Transverse colon (tissue), 4 donors: ENCODE results near the gene TMEFF1. TPM values are rescaled to one million over a fixed set of nuclear protein-coding genes. Genes with fewer than 3 reads are reported as not detected.

ENCODE experiments used
- DNase-seq: peaks from one replicate; pipeline ENCODE4 v3.0.0-alpha.2; 2019
- H3K27ac ChIP-seq, 4 donors: fragments of 200-600 bp; sonication (generic); 2 replicates each; pipeline ENCODE4 v1.5.1; 2016 to 2018; ENCODE audit warnings: inconsistent platforms in 4 of 4
- H3K27me3 ChIP-seq: fragments of 200-600 bp; sonication (generic); 2 replicates; pipeline ENCODE4 v1.5.1; 2017; ENCODE audit warnings: inconsistent platforms
- H3K36me3 ChIP-seq, 4 donors: fragments of 200-600 bp; sonication (generic); 2 replicates each; pipeline ENCODE4 v1.5.1; 2017 to 2019; ENCODE audit warnings: inconsistent platforms in 4 of 4
- H3K4me1 ChIP-seq, 4 donors: fragments of 200-600 bp; sonication (generic); 2 replicates each; pipeline ENCODE4 v1.5.1; 2017 to 2020; ENCODE audit warnings: inconsistent platforms in 4 of 4
- H3K4me3 ChIP-seq, 4 donors: fragments of 200-600 bp; sonication (generic); 1 replicate in 1 of 4; 2 replicates in 3 of 4; pipeline versions ENCODE4 v1.5.1 to v1.6.1; 2017 to 2019; ENCODE audit warnings: inconsistent platforms in 4 of 4
- H3K9me3 ChIP-seq, 2 donors: fragments of 200-600 bp; sonication (generic); 2 replicates each; pipeline ENCODE4 v1.5.1; 2017 to 2019; ENCODE audit warnings: inconsistent platforms in 2 of 2
- CTCF ChIP-seq, 5 experiments: fragments of 200-600 bp in 3 of 5; fragments of 450-650 bp in 2 of 5; sonication (generic) in 3 of 5; IDR thresholded peaks; 1 replicate in 2 of 5; 2 replicates in 3 of 5; pipeline ENCODE4 v1.5.1; 2016 to 2017; ENCODE audit warnings: antibody characterized with exemption in 5 of 5, inconsistent platforms in 3 of 5, mild to moderate bottlenecking in 2 of 5, moderate library complexity in 1 of 5
- EP300 ChIP-seq: sonication (generic); formaldehyde crosslinking; IDR thresholded peaks from one replicate; pipeline ENCODE4 v1.6.1; 2017; ENCODE audit warnings: antibody characterized with exemption, low read depth
- POLR2A ChIP-seq: fragments of 450-650 bp; IDR thresholded peaks from one replicate; pipeline ENCODE4 v1.6.1; 2016; ENCODE audit warnings: antibody characterized with exemption, mild to moderate bottlenecking, moderate library complexity
- POLR2AphosphoS5 ChIP-seq, 3 donors: sonication (generic); formaldehyde crosslinking; IDR thresholded peaks; one replicate each; pipeline ENCODE4 v1.6.1; 2016; ENCODE audit warnings: antibody characterized with exemption in 3 of 3
- WGBS, 2 donors: methylation state at CpG; one replicate each; pipeline ENCODE4 v1.1.5; 2018; ENCODE audit warnings: low coverage in 1 of 2; 5-methylcytosine and 5-hydroxymethylcytosine counted together
- in situ Hi-C, 4 donors: fragments of 200-750 bp; cut with MboI; loops; one replicate each; pipeline versions ENCODE4 v1.15.0 to v1.15.1; 2017; ENCODE audit warnings: low sequenced_read_pairs in 3 of 4, low pct_ligation_motif_present in 1 of 4, low pct_unique_long_range_greater_than_20kb in 1 of 4
- intact Hi-C: fragments of 100-400 bp; cut with DNase I; formaldehyde crosslinking; loops from one replicate; pipeline ENCODE4 v1.15.1; 2023; ENCODE audit warnings: low total_unique reads
- total RNA-seq, 4 donors: library from RNA; depleted of rRNA; stranded (reverse); fragments of >200 nt; gene quantifications; one replicate each; pipeline ENCODE4 v1.1.0, GENCODE V29; 2016

The TMEFF1 gene
- total RNA-seq, 4 donors from 2014 or later, result not detected

- DNase-seq, result no peak
- WGBS, 2 donors, result 74 to 85% methylated on average over 2 to 5 of the region's 5 CpGs
- in situ Hi-C loops (loop anchor here in 1 of 4 donors (25.0 kb wide), 1 partner anchor 246 kb away; no protein-coding TSS in a partner anchor), intact Hi-C loops (no loop called here)
- H3K27ac ChIP-seq, result no peak overlapping the region
- no peaks in the 10 kb centered on the region for H3K36me3 ChIP-seq
- no peaks in the 10 kb centered on the region for H3K27me3 ChIP-seq
- no peaks in the 10 kb centered on the region for H3K9me3 ChIP-seq
- no peak overlapping the region for H3K4me3 ChIP-seq
- TF ChIP-seq POLR2AphosphoS5 (IDR thresholded peaks at IDR 0.05) (no peak), CTCF (IDR thresholded peaks at IDR 0.05) (no peak), EP300 (no peak), POLR2A (no peak)
- no peaks in the 10 kb centered on the region for H3K4me1 ChIP-seq
These were observed 110.3 kb downstream of the TMEFF1 start for GRCh38 chr9:100583014-100583802.

- DNase-seq, result no peak
- WGBS, 2 donors, result 85 to 98% methylated on average over 4 of the region's 4 CpGs
- Histone ChIP-seq H3K36me3 (no peaks in the 10 kb centered on the region), H3K27me3 (no peaks in the 10 kb centered on the region), H3K9me3 (no peaks in the 10 kb centered on the region), H3K4me3 (no peak overlapping the region), H3K4me1 (no peaks in the 10 kb centered on the region), H3K27ac (no peak overlapping the region)
- intact Hi-C loops (no loop called here), in situ Hi-C loops (loop anchor here in 1 of 4 donors (25.0 kb wide), 1 partner anchor 248 kb away; no protein-coding TSS in a partner anchor)
- no peak for TF ChIP-seq CTCF (IDR thresholded peaks at IDR 0.05)
- no peak for TF ChIP-seq POLR2A
- no peak for TF ChIP-seq POLR2AphosphoS5 (IDR thresholded peaks at IDR 0.05)
- no peak for TF ChIP-seq EP300
These were observed 112.0 kb downstream of the TMEFF1 start for GRCh38 chr9:100584951-100585350.

GRCh38 chr9:100586093-100586492 is 113.1 kb downstream of the TMEFF1 start:
- Histone ChIP-seq H3K27ac (no peak overlapping the region), H3K36me3 (no peaks in the 10 kb centered on the region), H3K4me1 (no peaks in the 10 kb centered on the region), H3K9me3 (no peaks in the 10 kb centered on the region), H3K27me3 (no peaks in the 10 kb centered on the region), H3K4me3 (no peak overlapping the region)
- in situ Hi-C loops (loop anchor here in 1 of 4 donors (25.0 kb wide), 1 partner anchor 249 kb away; no protein-coding TSS in a partner anchor), intact Hi-C loops (no loop called here)
- WGBS, 2 donors, result 77 to 79% methylated on average over 7 of the region's 7 CpGs
- no peak for DNase-seq
- TF ChIP-seq EP300 (no peak), CTCF (IDR thresholded peaks at IDR 0.05) (no peak), POLR2AphosphoS5 (IDR thresholded peaks at IDR 0.05) (no peak), POLR2A (no peak)

- Histone ChIP-seq H3K27ac (no peak overlapping the region), H3K36me3 (no peaks in the 10 kb centered on the region), H3K9me3 (no peaks in the 10 kb centered on the region), H3K27me3 (no peaks in the 10 kb centered on the region), H3K4me1 (no peaks in the 10 kb centered on the region), H3K4me3 (no peak overlapping the region)
- DNase-seq, result no peak
- WGBS, 2 donors, result 50 to 52% methylated on average over 9 of the region's 9 CpGs
- in situ Hi-C loops (loop anchor here in 1 of 4 donors (25.0 kb wide), 1 partner anchor 250 kb away; no protein-coding TSS in a partner anchor), intact Hi-C loops (no loop called here)
- no peak for TF ChIP-seq EP300
- no peak for TF ChIP-seq POLR2A
- no peak for TF ChIP-seq CTCF (IDR thresholded peaks at IDR 0.05)
- no peak for TF ChIP-seq POLR2AphosphoS5 (IDR thresholded peaks at IDR 0.05)
These were observed 114.4 kb downstream of the TMEFF1 start for GRCh38 chr9:100587375-100587774.
